HepG2 (cell line): Measurements from ENCODE around the gene MSMP. TPM values are rescaled to one million over a fixed set of nuclear protein-coding genes. Genes with fewer than 3 reads are reported as not detected.
A peak's percentile ranks its signal among the peaks of the same experiment; 100 is the strongest.

Experiments
- AKAP8 ChIP-seq: sonication (generic); formaldehyde crosslinking; IDR thresholded peaks from 2 replicates; pipeline ENCODE4 v1.5.1; 2020; ENCODE audit warnings: mild to moderate bottlenecking, missing genetic modification reagents
- FOXC1 ChIP-seq: sonication (generic); formaldehyde crosslinking; IDR thresholded peaks from 2 replicates; pipeline ENCODE4 v1.8.0; 2022; ENCODE audit warnings: mild to moderate bottlenecking, missing genetic modification reagents, borderline replicate concordance
- GTF2F1 ChIP-seq: fragments of 150-350 bp; IDR thresholded peaks from 2 replicates; pipeline ENCODE4 v1.6.1; 2014; ENCODE audit warnings: low read length
- HOXA9 ChIP-seq: sonication (generic); formaldehyde crosslinking; IDR thresholded peaks from 2 replicates; pipeline ENCODE4 v1.8.1; 2022; ENCODE audit warnings: missing genetic modification reagents, mild to moderate bottlenecking, moderate library complexity, borderline replicate concordance
- MIER2 ChIP-seq: IDR thresholded peaks from 2 replicates; pipeline ENCODE4 v1.6.1; 2016; ENCODE audit warnings: missing biosample characterization, missing genetic modification reagents
- MLLT10 ChIP-seq: sonication (generic); formaldehyde crosslinking; IDR thresholded peaks from 2 replicates; pipeline ENCODE4 v1.4.0; 2020; ENCODE audit warnings: missing genetic modification reagents
- NR3C1 ChIP-seq: sonication (generic); formaldehyde crosslinking; IDR thresholded peaks from 2 replicates; pipeline ENCODE4 v1.4.0; 2020; ENCODE audit warnings: missing genetic modification reagents
- PLSCR1 ChIP-seq: sonication (generic); formaldehyde crosslinking; IDR thresholded peaks from 2 replicates; pipeline ENCODE4 v1.5.0; 2020; ENCODE audit warnings: missing genetic modification reagents, mild to moderate bottlenecking, borderline replicate concordance
- RXRB ChIP-seq: IDR thresholded peaks from 2 replicates; pipeline ENCODE4 v1.6.1; 2016; ENCODE audit warnings: borderline replicate concordance, missing genetic modification reagents, missing compliant biosample characterization
- ZNF230 ChIP-seq: sonication (generic); formaldehyde crosslinking; IDR thresholded peaks from 2 replicates; pipeline ENCODE4 v1.4.0; 2020; ENCODE audit warnings: mild to moderate bottlenecking, missing genetic modification reagents
- ZNF510 ChIP-seq: sonication (generic); formaldehyde crosslinking; IDR thresholded peaks from 2 replicates; pipeline ENCODE4 v1.4.0; 2020; ENCODE audit warnings: low read depth, mild to moderate bottlenecking, missing genetic modification reagents
- ZNF577 ChIP-seq: sonication (generic); formaldehyde crosslinking; IDR thresholded peaks from 2 replicates; pipeline ENCODE4 v1.4.0; 2020; ENCODE audit warnings: mild to moderate bottlenecking, low read depth, missing genetic modification reagents, borderline replicate concordance
- ZNF747 ChIP-seq: sonication (generic); formaldehyde crosslinking; IDR thresholded peaks from 2 replicates; pipeline ENCODE4 v1.8.1; 2023; ENCODE audit warnings: missing genetic modification reagents, mild to moderate bottlenecking, borderline replicate concordance
- ZNF761 ChIP-seq: sonication (generic); formaldehyde crosslinking; conservative IDR thresholded peaks from 2 replicates; pipeline ENCODE4 v1.4.0; 2020; ENCODE audit warnings: mild to moderate bottlenecking, missing genetic modification reagents
- ZNF883 ChIP-seq: sonication (generic); formaldehyde crosslinking; IDR thresholded peaks from 2 replicates; pipeline ENCODE4 v1.5.1; 2020; ENCODE audit warnings: mild to moderate bottlenecking, missing genetic modification reagents; ENCODE audit errors: not compliant biosample characterization
- ZSCAN31 ChIP-seq: sonication (generic); formaldehyde crosslinking; IDR thresholded peaks from 2 replicates; pipeline ENCODE4 v1.5.0; 2020; ENCODE audit warnings: low read depth, mild to moderate bottlenecking, missing genetic modification reagents
- polyA plus RNA-seq, 8 experiments: library from polyadenylated mRNA; depleted of rRNA in 3 of 8; stranded (reverse) in 7 of 8; unstranded in 1 of 8; fragments of >200 nt; fragmentation: Illumina TruSeq in 4 of 8; extraction: Trizol in 4 of 8; gene quantifications; 2 replicates each; pipeline versions ENCODE4 v1.2.1 to v1.2.3, GENCODE V29; 2011 to 2016; ENCODE audit warnings: low read depth in 4 of 8, missing spikeins in 1 of 8, mixed read lengths in 1 of 8; ENCODE audit not compliant: insufficient read depth in 1 of 8
- total RNA-seq, 5 experiments: library from RNA; depleted of rRNA; stranded (reverse); fragments of >200 nt; fragmentation: Illumina TruSeq; extraction: Trizol; gene quantifications; 2 replicates each; pipeline ENCODE4 v1.2.3, GENCODE V29; 2016; ENCODE audit warnings: low read depth in 1 of 5
- TF ChIP-seq, protein P1 (sequence below), 2 experiments: sonication (generic) in 1 of 2; formaldehyde crosslinking in 1 of 2; IDR thresholded peaks; 2 replicates each; pipeline versions ENCODE4 v1.4.0 to v1.6.1; 2018 to 2020; ENCODE audit warnings: missing genetic modification reagents in 2 of 2, borderline replicate concordance in 1 of 2, low read depth in 1 of 2, mild to moderate bottlenecking in 1 of 2, missing biosample characterization in 1 of 2
- TF ChIP-seq, protein P2 (sequence below): sonication (generic); formaldehyde crosslinking; IDR thresholded peaks from 2 replicates; pipeline ENCODE4 v1.4.0; 2020; ENCODE audit warnings: missing genetic modification reagents, low read depth, mild to moderate bottlenecking, borderline replicate concordance
- TF ChIP-seq, protein P3 (sequence below), 2 experiments: IDR thresholded peaks; 2 replicates each; pipeline ENCODE4 v1.6.1; 2011 to 2012; ENCODE audit warnings: low read length in 2 of 2, borderline replicate concordance in 1 of 2, low read depth in 1 of 2, mild to moderate bottlenecking in 1 of 2, moderate library complexity in 1 of 2
- TF ChIP-seq, protein P4 (sequence below): sonication (generic); formaldehyde crosslinking; IDR thresholded peaks from 2 replicates; pipeline ENCODE4 v1.5.0; 2020; ENCODE audit warnings: mild to moderate bottlenecking, missing genetic modification reagents

MSMP gene
- total and polyA plus RNA-seq, 2 of the 13 experiments (the other 11 are each of a cell fraction or from before 2014, with no cell fraction given): 0.24 to 0.46 TPM

DNA sequence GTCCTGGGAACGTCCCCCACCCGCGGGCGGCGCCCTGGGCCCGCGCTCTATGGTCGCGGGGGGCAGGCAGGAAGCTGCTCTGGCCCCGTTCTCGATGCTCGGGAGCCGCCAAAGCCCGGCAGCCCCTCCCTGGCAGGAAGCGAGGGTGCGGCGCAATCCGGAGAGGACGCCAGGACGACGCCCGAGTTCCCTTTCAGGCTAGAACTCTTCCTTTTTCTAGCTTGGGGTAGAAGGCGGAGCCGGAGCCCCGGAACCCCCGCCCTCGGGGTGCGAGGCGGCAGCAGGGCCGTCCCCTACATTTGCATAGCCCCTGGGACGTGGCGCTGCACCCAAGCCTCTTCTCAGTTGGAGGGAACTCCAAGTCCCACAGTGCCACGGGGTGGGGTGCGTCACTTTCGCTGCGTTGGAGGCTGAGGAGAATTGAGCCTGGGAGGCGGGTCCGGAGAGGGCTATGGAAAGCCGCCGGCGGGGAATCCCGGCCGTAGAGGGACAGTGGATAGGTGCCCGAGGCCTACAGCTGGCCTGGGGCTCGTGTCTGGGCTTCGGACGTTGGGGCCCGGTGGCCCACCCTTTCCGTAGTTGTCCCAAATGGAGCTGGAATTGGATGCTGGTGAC is 21.8 kb downstream of the MSMP start, which contains the start of the genes CREB3 and TLN1 (continued):
- peak; percentile 23 for TF ChIP-seq ZNF883 (CRISPR knock-in tag)
- TF ChIP-seq ZNF510: no peak; the same call in 1 of the 2 replicates
- TF ChIP-seq ZNF577 (CRISPR knock-in tag): no peak
- TF ChIP-seq ZNF747 (CRISPR knock-in tag): 0 out of 2 replicates have a peak, but pooled peaks have one; percentile 66
- no peak for TF ChIP-seq PLSCR1 (CRISPR knock-in tag)
- TF ChIP-seq HOXA9 (CRISPR knock-in tag): no peak
- no peak; the same call in 1 of the 2 replicates for TF ChIP-seq RXRB (CRISPR knock-in tag)
- TF ChIP-seq, protein P1, sequence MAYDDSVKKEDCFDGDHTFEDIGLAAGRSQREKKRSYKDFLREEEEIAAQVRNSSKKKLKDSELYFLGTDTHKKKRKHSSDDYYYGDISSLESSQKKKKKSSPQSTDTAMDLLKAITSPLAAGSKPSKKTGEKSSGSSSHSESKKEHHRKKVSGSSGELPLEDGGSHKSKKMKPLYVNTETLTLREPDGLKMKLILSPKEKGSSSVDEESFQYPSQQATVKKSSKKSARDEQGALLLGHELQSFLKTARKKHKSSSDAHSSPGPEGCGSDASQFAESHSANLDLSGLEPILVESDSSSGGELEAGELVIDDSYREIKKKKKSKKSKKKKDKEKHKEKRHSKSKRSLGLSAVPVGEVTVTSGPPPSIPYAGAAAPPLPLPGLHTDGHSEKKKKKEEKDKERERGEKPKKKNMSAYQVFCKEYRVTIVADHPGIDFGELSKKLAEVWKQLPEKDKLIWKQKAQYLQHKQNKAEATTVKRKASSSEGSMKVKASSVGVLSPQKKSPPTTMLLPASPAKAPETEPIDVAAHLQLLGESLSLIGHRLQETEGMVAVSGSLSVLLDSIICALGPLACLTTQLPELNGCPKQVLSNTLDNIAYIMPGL (CRISPR knock-in tag; IDR thresholded peaks at IDR 0.05; ENCODE audit: borderline replicate concordance in 1 of 2, low read depth in 1 of 2): peak; percentile 92
- TF ChIP-seq ZSCAN31: peak; percentile 84
- no peak for TF ChIP-seq GTF2F1
- TF ChIP-seq NR3C1 (CRISPR knock-in tag): no peak
- TF ChIP-seq, protein P2, sequence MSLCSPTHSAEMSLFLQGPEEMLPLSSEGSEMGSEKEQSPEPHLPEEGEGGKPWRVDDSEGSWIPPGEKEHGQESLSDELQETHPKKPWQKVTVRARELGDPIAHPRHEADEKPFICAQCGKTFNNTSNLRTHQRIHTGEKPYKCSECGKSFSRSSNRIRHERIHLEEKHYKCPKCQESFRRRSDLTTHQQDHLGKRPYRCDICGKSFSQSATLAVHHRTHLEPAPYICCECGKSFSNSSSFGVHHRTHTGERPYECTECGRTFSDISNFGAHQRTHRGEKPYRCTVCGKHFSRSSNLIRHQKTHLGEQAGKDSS (CRISPR knock-in tag): 0 out of 2 replicates have a peak, but pooled peaks have one; percentile 3
- no peak for TF ChIP-seq ZNF761 (CRISPR knock-in tag)
- TF ChIP-seq FOXC1 (CRISPR knock-in tag): peak; percentile 42; the same call in 1 of the 2 replicates
- TF ChIP-seq, protein P3, sequence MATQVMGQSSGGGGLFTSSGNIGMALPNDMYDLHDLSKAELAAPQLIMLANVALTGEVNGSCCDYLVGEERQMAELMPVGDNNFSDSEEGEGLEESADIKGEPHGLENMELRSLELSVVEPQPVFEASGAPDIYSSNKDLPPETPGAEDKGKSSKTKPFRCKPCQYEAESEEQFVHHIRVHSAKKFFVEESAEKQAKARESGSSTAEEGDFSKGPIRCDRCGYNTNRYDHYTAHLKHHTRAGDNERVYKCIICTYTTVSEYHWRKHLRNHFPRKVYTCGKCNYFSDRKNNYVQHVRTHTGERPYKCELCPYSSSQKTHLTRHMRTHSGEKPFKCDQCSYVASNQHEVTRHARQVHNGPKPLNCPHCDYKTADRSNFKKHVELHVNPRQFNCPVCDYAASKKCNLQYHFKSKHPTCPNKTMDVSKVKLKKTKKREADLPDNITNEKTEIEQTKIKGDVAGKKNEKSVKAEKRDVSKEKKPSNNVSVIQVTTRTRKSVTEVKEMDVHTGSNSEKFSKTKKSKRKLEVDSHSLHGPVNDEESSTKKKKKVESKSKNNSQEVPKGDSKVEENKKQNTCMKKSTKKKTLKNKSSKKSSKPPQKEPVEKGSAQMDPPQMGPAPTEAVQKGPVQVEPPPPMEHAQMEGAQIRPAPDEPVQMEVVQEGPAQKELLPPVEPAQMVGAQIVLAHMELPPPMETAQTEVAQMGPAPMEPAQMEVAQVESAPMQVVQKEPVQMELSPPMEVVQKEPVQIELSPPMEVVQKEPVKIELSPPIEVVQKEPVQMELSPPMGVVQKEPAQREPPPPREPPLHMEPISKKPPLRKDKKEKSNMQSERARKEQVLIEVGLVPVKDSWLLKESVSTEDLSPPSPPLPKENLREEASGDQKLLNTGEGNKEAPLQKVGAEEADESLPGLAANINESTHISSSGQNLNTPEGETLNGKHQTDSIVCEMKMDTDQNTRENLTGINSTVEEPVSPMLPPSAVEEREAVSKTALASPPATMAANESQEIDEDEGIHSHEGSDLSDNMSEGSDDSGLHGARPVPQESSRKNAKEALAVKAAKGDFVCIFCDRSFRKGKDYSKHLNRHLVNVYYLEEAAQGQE (IDR thresholded peaks at IDR 0.05; ENCODE audit: borderline replicate concordance in 1 of 2, low read depth in 1 of 2, low read length in 2 of 2): no peak; a peak in 1 of 4 replicates
- TF ChIP-seq MIER2: 0 out of 2 replicates have a peak, but pooled peaks have one; percentile 42
- TF ChIP-seq AKAP8 (CRISPR knock-in tag): no peak
- TF ChIP-seq, protein P4, sequence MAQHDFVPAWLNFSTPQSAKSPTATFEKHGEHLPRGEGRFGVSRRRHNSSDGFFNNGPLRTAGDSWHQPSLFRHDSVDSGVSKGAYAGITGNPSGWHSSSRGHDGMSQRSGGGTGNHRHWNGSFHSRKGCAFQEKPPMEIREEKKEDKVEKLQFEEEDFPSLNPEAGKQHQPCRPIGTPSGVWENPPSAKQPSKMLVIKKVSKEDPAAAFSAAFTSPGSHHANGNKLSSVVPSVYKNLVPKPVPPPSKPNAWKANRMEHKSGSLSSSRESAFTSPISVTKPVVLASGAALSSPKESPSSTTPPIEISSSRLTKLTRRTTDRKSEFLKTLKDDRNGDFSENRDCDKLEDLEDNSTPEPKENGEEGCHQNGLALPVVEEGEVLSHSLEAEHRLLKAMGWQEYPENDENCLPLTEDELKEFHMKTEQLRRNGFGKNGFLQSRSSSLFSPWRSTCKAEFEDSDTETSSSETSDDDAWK (CRISPR knock-in tag): no peak
- TF ChIP-seq ZNF230 (CRISPR knock-in tag): peak; percentile 22; the same call in 1 of the 2 replicates
- no peak for TF ChIP-seq MLLT10 (CRISPR knock-in tag)
